ENCODE measurements around the gene MAGEB3.

MAGEB3 gene

DNA sequence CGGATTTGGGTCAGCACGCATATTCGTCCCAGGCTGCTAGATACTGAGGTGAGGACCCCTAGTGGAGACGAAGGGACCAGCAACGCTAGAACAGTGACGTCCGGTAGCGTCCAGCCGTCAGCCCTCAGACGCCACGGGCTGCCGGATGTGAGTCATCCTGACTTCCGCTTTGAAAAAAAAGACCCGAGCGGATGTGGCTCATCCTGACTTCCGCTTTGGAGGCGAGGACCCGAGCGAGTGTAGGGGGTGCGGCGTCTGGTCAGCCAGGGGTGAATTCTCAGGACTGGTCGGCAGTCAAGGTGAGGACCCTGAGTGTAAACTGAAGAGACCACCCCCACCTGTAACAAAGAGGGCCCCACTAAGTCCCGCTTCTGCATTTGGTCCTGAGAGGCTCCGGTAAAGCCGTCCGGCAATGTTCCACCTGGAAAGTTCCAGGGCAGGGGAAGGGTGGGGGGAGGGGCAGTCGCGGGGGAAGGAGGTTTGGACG is 15.1 kb upstream of the MAGEB3 start, which contains the start of gene MAGEB2:
TSS of gene MAGEB2 (plus strand) at position 207 of the 487 bp plus-strand sequence. CDS start 3,018 bp downstream, outside the sequence.
- TF ChIP-seq, protein P1, sequence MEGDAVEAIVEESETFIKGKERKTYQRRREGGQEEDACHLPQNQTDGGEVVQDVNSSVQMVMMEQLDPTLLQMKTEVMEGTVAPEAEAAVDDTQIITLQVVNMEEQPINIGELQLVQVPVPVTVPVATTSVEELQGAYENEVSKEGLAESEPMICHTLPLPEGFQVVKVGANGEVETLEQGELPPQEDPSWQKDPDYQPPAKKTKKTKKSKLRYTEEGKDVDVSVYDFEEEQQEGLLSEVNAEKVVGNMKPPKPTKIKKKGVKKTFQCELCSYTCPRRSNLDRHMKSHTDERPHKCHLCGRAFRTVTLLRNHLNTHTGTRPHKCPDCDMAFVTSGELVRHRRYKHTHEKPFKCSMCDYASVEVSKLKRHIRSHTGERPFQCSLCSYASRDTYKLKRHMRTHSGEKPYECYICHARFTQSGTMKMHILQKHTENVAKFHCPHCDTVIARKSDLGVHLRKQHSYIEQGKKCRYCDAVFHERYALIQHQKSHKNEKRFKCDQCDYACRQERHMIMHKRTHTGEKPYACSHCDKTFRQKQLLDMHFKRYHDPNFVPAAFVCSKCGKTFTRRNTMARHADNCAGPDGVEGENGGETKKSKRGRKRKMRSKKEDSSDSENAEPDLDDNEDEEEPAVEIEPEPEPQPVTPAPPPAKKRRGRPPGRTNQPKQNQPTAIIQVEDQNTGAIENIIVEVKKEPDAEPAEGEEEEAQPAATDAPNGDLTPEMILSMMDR (conservative IDR thresholded peaks at IDR 0.05; ENCODE audit: control insufficient read depth, insufficient read depth, low read depth, low read length), result no peak
- H3K4me3 ChIP-seq (ENCODE audit: control insufficient read depth, low read depth, low read length), result no peak within 1 kb of the TSS
- no peak for DNase-seq (ENCODE audit: low read depth)

DNA sequence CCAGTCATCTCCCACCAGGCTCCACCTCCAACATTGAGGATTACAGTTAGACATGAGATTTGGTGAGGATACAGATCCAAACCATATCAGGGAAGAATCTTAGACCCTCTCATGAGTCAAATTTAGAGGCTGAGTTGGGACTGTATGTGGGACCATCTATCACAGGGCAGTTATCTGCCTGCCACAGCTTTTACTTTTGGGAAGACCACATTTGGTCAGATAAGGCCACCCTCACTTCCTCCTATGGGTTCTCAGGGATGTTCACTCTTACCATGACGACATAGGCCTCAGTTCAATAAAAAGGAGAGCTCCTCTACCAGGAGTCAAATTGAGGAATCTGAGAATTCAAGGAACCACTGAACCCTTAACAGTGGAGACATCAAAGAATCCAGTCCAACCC is 13.0 kb upstream of the MAGEB3 start:
- no peak for DNase-seq (ENCODE audit: low read depth)
- TF ChIP-seq, protein P1 (conservative IDR thresholded peaks at IDR 0.05; ENCODE audit: control insufficient read depth, insufficient read depth, low read depth, low read length), result no peak
- no peak overlapping the region for H3K4me3 ChIP-seq (ENCODE audit: control insufficient read depth, low read depth, low read length)

DNA sequence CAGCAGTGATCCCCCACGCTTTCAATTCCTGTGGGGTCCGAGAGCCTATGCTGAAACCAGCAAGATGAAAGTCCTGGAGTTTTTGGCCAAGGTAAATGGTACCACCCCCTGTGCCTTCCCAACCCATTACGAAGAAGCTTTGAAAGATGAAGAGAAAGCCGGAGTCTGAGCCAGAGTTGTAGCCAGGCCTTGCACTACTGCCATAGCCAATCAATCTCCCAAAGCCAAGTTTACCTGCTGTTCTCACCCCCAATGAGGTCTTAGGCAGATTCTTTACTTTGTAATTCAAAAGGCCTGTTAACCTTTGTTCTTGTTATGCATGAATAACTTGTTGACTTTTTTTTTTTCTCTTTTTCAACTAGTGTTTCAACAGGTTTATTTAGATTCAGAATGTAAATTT is 11.1 kb upstream of the MAGEB3 start:
- TF ChIP-seq, protein P1 (conservative IDR thresholded peaks at IDR 0.05; ENCODE audit: control insufficient read depth, insufficient read depth, low read depth, low read length), result no peak
- no peak overlapping the region for H3K4me3 ChIP-seq (ENCODE audit: control insufficient read depth, low read depth, low read length)
- DNase-seq (ENCODE audit: low read depth), result no peak

DNA sequence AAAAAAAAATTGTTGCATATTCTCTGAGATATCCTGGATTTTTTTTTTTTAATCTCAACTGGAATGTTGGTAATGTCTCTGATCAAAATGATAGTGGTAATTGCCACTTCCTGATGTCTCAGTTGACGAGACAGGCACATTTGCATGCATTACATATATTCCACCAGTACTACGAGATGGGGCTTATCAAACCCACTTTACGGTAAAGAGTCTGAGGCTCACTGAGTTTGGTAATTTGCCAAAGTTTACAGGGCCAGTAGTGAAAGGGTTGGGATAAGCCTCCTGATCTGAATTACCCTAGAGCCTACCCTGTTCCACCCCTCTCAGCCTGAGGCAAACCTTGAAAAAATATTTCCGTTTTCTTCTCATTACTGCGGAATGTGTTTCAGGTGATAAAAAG is 9.8 kb upstream of the MAGEB3 start:
- H3K4me3 ChIP-seq (ENCODE audit: control insufficient read depth, low read depth, low read length), result no peak overlapping the region
- TF ChIP-seq, protein P1 (conservative IDR thresholded peaks at IDR 0.05; ENCODE audit: control insufficient read depth, insufficient read depth, low read depth, low read length), result no peak
- no peak for DNase-seq (ENCODE audit: low read depth)

DNA sequence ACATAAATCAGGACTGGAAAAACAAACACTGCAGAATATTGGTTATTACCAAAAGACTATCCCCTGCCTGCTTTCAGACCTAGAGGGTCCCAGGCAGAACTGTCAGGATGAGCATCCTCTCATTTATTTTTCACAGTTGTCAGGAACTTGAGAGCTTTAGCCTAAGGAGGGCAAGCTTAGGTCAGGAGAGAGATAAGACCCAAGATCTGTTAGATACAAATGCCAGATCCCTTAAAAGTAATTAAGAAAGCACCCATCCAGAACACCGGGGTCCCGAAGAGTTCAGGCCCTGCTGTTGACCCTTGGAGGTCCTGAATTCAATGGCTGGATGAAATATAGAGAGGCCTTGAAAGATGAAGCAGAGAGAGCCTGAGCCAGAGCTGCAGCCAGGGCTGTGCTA is 5.9 kb upstream of the MAGEB3 start:
- H3K4me3 ChIP-seq (ENCODE audit: control insufficient read depth, low read depth, low read length), result no peak overlapping the region
- TF ChIP-seq, protein P1 (conservative IDR thresholded peaks at IDR 0.05; ENCODE audit: control insufficient read depth, insufficient read depth, low read depth, low read length), result no peak
- DNase-seq (ENCODE audit: low read depth), result no peak

DNA sequence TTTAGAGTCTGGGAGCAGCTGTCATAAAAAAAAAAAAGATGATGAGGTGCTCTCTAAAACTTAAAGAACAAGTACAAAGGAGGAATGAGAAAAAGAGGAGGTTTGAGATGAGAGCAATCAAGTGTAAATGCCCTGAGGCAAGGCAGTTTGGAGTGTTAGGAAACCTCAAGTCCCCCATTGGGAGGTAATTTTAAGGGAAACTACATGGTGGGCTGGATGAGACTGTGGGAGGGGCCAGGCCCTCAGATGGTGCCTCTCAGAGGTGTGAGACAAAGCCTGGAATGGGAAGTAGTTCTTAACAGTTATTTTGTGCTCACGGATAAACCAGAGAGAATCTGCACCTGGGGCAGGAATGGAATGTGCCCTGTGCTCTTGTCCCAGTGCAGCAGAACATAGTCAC is 1.9 kb upstream of the MAGEB3 start:
- no peak for DNase-seq (ENCODE audit: low read depth)
- H3K4me3 ChIP-seq (ENCODE audit: control insufficient read depth, low read depth, low read length), result no peak overlapping the region
- TF ChIP-seq, protein P1 (conservative IDR thresholded peaks at IDR 0.05; ENCODE audit: control insufficient read depth, insufficient read depth, low read depth, low read length), result no peak
